OCI-LY3 (cell line): ENCODE measurements around the gene HAS3.
A peak's percentile ranks its signal among the peaks of the same experiment; 100 is the strongest.

Experiments used
- H2AFZ ChIP-seq: fragments of 200-600, 300-600 bp; shearing (Covaris generic); 2 replicates; pipeline ENCODE4 v1.6.0; 2014; ENCODE audit warnings: antibody characterized with exemption, low read depth, low read length
- H3K27ac ChIP-seq: fragments of 200-600, 300-600 bp; sonication (generic); 2 replicates; pipeline ENCODE4 v1.5.1; 2014; ENCODE audit warnings: mild to moderate bottlenecking, low read length, moderate library complexity, mixed read lengths
- H3K27me3 ChIP-seq: fragments of 200-600, 300-600 bp; sonication (generic); 2 replicates; pipeline ENCODE4 v1.6.1; 2014; ENCODE audit warnings: low read depth, low read length, mixed read lengths
- H3K36me3 ChIP-seq: fragments of 200-600, 300-600 bp; sonication (generic); replicated peaks from 2 replicates; pipeline ENCODE3; 2014; ENCODE audit warnings: low read depth, low read length, mixed read lengths
- H3K4me1 ChIP-seq: fragments of 300-600, 200-600 bp; sonication (generic); 2 replicates; pipeline ENCODE4 v1.6.1; 2014; ENCODE audit warnings: low read length, mixed read lengths
- H3K4me2 ChIP-seq: fragments of 200-600, 300-600 bp; sonication (generic); 2 replicates; pipeline ENCODE4 v1.6.1; 2014; ENCODE audit warnings: low read length, mixed read lengths
- H3K4me3 ChIP-seq: fragments of 300-600, 200-600 bp; sonication (generic); 2 replicates; pipeline ENCODE4 v1.5.1; 2014; ENCODE audit warnings: antibody characterized with exemption, mild to moderate bottlenecking, low read length, moderate library complexity
- H3K79me2 ChIP-seq: fragments of 300-600, 200-600 bp; shearing (Covaris generic); 2 replicates; pipeline ENCODE4 v1.6.1; 2014; ENCODE audit warnings: mild to moderate bottlenecking, low read length, mixed read lengths
- H3K9ac ChIP-seq: fragments of 300-600, 200-600 bp; shearing (Covaris generic); 2 replicates; pipeline ENCODE4 v1.6.0; 2014; ENCODE audit warnings: mild to moderate bottlenecking, low read length, moderate library complexity
- H3K9me3 ChIP-seq: fragments of 200-600, 300-600 bp; shearing (Covaris generic); 2 replicates; pipeline ENCODE4 v1.6.1; 2014; ENCODE audit warnings: low read length, mixed read lengths; ENCODE audit not compliant: insufficient read depth
- H4K20me1 ChIP-seq: fragments of 200-600, 300-600 bp; sonication (generic); 2 replicates; pipeline ENCODE4 v1.6.1; 2016; ENCODE audit warnings: low read length, mixed read lengths; ENCODE audit not compliant: insufficient read depth
- EZH2phosphoT487 ChIP-seq: fragments of 200-600 bp; shearing (Covaris generic); IDR thresholded peaks from 2 replicates; pipeline ENCODE4 v1.6.1; 2018; ENCODE audit warnings: antibody characterized with exemption, mixed run types, low read depth
- TF ChIP-seq, protein P1 (sequence below): fragments of 200-600, 300-600 bp; sonication (generic); IDR thresholded peaks from 2 replicates; pipeline ENCODE4 v1.5.1; 2014; ENCODE audit warnings: antibody characterized with exemption, low read length, low read depth

The HAS3 gene, protein sequence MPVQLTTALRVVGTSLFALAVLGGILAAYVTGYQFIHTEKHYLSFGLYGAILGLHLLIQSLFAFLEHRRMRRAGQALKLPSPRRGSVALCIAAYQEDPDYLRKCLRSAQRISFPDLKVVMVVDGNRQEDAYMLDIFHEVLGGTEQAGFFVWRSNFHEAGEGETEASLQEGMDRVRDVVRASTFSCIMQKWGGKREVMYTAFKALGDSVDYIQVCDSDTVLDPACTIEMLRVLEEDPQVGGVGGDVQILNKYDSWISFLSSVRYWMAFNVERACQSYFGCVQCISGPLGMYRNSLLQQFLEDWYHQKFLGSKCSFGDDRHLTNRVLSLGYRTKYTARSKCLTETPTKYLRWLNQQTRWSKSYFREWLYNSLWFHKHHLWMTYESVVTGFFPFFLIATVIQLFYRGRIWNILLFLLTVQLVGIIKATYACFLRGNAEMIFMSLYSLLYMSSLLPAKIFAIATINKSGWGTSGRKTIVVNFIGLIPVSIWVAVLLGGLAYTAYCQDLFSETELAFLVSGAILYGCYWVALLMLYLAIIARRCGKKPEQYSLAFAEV

DNA sequence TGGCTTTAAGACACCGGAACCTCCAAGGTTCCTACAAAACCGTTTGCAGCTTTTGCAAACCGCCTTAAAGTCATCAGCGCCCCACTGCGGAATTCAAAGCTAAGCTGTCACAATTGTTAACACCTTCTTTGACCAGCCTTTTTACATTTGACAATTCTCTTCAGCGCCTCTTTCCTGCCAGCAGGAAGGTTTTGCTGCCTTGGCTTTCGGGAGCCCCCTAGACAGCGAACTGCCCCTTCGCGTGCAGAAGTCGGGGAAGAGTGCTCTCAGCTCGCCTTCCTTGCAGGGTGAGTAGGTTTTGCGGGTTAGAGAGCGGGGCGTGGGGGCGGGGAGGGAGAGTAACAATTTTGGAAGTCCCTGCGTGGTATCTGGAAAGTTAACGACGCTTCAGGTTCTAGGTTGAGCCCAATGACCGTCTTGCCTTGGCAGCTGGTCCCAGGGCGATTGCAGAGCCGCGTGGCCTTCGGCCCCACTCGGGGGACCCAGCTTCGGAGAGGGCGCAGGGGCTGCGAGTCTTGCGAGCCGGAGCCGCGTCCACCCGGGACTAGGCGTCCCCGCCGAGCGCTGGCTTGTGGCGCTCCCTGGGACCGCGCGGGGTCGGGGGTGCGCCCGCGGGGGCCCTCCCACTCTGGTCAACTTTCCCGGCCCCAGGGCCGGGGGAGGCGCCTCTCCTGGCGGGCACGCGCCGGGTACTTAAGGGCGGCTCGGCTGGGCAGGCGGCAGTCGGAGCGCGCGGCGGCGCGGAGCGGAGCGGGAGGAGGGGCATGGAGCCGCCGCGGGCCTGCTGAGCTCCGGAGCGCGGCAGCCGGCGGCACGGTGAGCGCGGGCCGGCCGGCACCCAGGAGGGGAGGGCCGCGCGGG lies at the start of gene HAS3:
Gene HAS3, plus strand, starts transcription at position 153 of the 861 bp plus-strand sequence. CDS start 3,743 bp downstream, outside the sequence.
- H3K4me3 ChIP-seq = peak within 1 kb of the TSS; percentile 76
- 0 out of 2 replicates have a peak within 1 kb of the TSS, but pooled peaks have one; percentile 56 for H2AFZ ChIP-seq
- peak within 1 kb of the TSS; percentile 56 for H3K9ac ChIP-seq
- H3K9me3 ChIP-seq = no peaks in the 10 kb centered on the region
- no peaks in the 10 kb centered on the region for H4K20me1 ChIP-seq
- peaks cover 3% of the 10 kb centered on the region for H3K36me3 ChIP-seq
- H3K4me2 ChIP-seq = peak within 1 kb of the TSS; percentile 97
- H3K27me3 ChIP-seq = no peaks in the 10 kb centered on the region
- TF ChIP-seq, protein P1, sequence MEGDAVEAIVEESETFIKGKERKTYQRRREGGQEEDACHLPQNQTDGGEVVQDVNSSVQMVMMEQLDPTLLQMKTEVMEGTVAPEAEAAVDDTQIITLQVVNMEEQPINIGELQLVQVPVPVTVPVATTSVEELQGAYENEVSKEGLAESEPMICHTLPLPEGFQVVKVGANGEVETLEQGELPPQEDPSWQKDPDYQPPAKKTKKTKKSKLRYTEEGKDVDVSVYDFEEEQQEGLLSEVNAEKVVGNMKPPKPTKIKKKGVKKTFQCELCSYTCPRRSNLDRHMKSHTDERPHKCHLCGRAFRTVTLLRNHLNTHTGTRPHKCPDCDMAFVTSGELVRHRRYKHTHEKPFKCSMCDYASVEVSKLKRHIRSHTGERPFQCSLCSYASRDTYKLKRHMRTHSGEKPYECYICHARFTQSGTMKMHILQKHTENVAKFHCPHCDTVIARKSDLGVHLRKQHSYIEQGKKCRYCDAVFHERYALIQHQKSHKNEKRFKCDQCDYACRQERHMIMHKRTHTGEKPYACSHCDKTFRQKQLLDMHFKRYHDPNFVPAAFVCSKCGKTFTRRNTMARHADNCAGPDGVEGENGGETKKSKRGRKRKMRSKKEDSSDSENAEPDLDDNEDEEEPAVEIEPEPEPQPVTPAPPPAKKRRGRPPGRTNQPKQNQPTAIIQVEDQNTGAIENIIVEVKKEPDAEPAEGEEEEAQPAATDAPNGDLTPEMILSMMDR = peak; percentile 76
- no peak for TF ChIP-seq EZH2phosphoT487
- no peak within 1 kb of the TSS for H3K27ac ChIP-seq
- peaks cover 8% of the 10 kb centered on the region; the same call in 1 of the 2 replicates for H3K4me1 ChIP-seq
- H3K79me2 ChIP-seq = no peaks in the 10 kb centered on the region

DNA sequence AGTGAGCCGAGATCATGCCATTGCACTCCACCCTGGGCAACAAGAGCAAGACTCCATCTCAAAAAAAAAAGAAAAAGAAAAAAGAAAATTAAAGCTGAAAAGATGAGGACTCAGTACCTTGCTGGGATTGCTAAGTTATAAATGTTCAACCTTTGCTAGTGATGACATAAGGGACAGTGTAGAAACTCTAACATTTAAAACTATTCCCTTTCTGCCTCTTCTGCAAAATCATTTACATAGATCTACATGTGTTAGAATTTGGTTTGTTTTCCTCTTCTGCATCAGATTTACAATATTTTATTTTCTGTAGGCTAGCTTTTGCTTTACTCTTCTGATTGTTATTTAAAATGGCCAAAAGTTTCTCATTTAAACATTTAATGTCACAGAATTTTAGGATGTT lies 49.5 kb upstream of the HAS3 start:
- Histone ChIP-seq H3K4me2 (no peak overlapping the region), H3K79me2 (no peaks in the 10 kb centered on the region), H3K9ac (no peak overlapping the region), H3K9me3 (no peaks in the 10 kb centered on the region), H3K4me1 (peaks cover 11% of the 10 kb centered on the region), H3K4me3 (no peak overlapping the region), H4K20me1 (no peaks in the 10 kb centered on the region), H3K36me3 (no peaks in the 10 kb centered on the region), H3K27me3 (no peaks in the 10 kb centered on the region), H3K27ac (no peak overlapping the region), H2AFZ (no peak overlapping the region)
- TF ChIP-seq EZH2phosphoT487 = no peak
- TF ChIP-seq, protein P1 = no peak

DNA sequence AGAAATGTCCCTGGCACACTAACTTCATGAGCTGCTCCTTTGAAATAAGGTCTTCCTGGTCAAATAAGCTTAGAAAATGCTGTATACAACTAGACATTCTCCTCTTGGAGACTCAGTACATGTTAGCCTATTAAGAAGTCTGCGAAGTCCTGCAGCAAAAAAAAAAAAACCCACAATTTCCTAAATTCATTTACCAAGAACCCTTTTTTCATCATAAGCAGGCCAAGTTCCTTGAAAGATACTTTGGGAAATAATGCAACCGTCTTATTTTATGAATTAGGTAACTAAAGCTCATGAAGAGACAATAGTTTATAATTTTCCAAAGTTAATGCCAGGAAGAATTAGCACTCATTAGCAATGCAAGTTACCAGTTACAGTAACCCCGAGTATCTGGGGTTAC lies 49.0 kb upstream of the HAS3 start:
- Histone ChIP-seq H3K27me3 (no peaks in the 10 kb centered on the region), H3K36me3 (no peaks in the 10 kb centered on the region), H3K9me3 (no peaks in the 10 kb centered on the region), H3K79me2 (no peaks in the 10 kb centered on the region), H3K27ac (no peak overlapping the region), H3K4me1 (peaks cover 11% of the 10 kb centered on the region), H3K9ac (no peak overlapping the region), H3K4me3 (no peak overlapping the region), H2AFZ (no peak overlapping the region), H3K4me2 (no peak overlapping the region), H4K20me1 (no peaks in the 10 kb centered on the region)
- TF ChIP-seq, protein P1 = no peak
